HG03469 (cell line): ENCODE results near the gene TAS2R16.
"Not testable (repeated sequence)": the region's sequence is repeated elsewhere in the genome, so short reads cannot be mapped to it uniquely, and the experiment has no call there.

Experiments used
- ATAC-seq: cut with Tn5 transposase; IDR thresholded peaks from one replicate; pipeline ENCODE4 v1.9.1; 2021; ENCODE audit warnings: mild to moderate bottlenecking, moderate library complexity, moderate number of reproducible peaks; ENCODE audit not compliant: unreplicated experiment

Gene TAS2R16

GRCh38 chr7:122974229-122974628 lies 21.3 kb downstream of the TAS2R16 start:
- no peak for ATAC-seq

GRCh38 chr7:122972056-122972455 lies 23.4 kb downstream of the TAS2R16 start:
- ATAC-seq = no peak

- ATAC-seq = no peak
These were observed 24.5 kb downstream of the TAS2R16 start for GRCh38 chr7:122970740-122971725.

- ATAC-seq = no peak
These were observed 27.1 kb downstream of the TAS2R16 start for GRCh38 chr7:122968389-122968788.

GRCh38 chr7:122965306-122965705 lies 30.2 kb downstream of the TAS2R16 start:
- ATAC-seq = no peak

- not testable (repeated sequence) for ATAC-seq
These were observed 41.8 kb downstream of the TAS2R16 start for GRCh38 chr7:122953678-122954077.

GRCh38 chr7:122951006-122951405 lies 44.5 kb downstream of the TAS2R16 start:
- no peak for ATAC-seq

- no peak for ATAC-seq
These were observed 46.3 kb downstream of the TAS2R16 start for GRCh38 chr7:122949186-122949585.
